Activated CD8-positive, alpha-beta T cell treated with anti-CD3 and anti-CD28 coated beads, Interleukin-2, amount 10 ng/mL, durations not matched to agents 7 days and 5 days (primary cell): ENCODE results near the gene IQGAP1. TPM values are rescaled to one million over a fixed set of nuclear protein-coding genes. Genes with fewer than 3 reads are reported as not detected.

ENCODE experiments used
- ATAC-seq: fragments of 150-1000 bp; cut with Tn5 transposase; one replicate; pipeline ENCODE4 v1.10.0; 2021; ENCODE audit warnings: moderate library complexity
- CTCF ChIA-PET: fragments of 350-600 bp; sonication (Branson Sonifier 250); formaldehyde crosslinking; loops from one replicate; lab custom pipeline; 2021; ENCODE audit warnings: antibody characterized with exemption; lab: Charles Lee
- POLR2A ChIA-PET: fragments of 350-600 bp; sonication (Branson Sonifier 250); formaldehyde crosslinking; loops from one replicate; lab custom pipeline; 2021; ENCODE audit warnings: antibody characterized with exemption; lab: Charles Lee
- DNase-seq: peaks from one replicate; pipeline ENCODE4 v3.0.0-alpha.2; 2020
- H3K27ac Mint-ChIP-seq: one replicate; pipeline ENCODE4 v1.8.0; 2021; ENCODE audit warnings: mild to moderate bottlenecking, mixed read lengths
- H3K27me3 Mint-ChIP-seq: one replicate; pipeline ENCODE4 v1.8.0; 2021; ENCODE audit warnings: low read depth, mixed read lengths
- H3K36me3 Mint-ChIP-seq: one replicate; pipeline ENCODE4 v1.8.0; 2021; ENCODE audit warnings: low read depth, mixed read lengths
- H3K4me1 Mint-ChIP-seq: one replicate; pipeline ENCODE4 v1.8.0; 2021; ENCODE audit warnings: low read depth, mixed read lengths
- H3K4me3 Mint-ChIP-seq: one replicate; pipeline ENCODE4 v1.8.0; 2021; ENCODE audit warnings: mild to moderate bottlenecking, mixed read lengths
- H3K9me3 Mint-ChIP-seq: one replicate; pipeline ENCODE4 v1.8.0; 2022; ENCODE audit warnings: mixed read lengths; ENCODE audit not compliant: insufficient read depth
- total RNA-seq, 2 experiments: library from RNA; stranded (reverse); gene quantifications; one replicate each; pipeline ENCODE4 v1.2.3, GENCODE V29; 2021

Gene IQGAP1
- total RNA-seq, 2 experiments from 2014 or later = 249 to 257 TPM

DNA sequence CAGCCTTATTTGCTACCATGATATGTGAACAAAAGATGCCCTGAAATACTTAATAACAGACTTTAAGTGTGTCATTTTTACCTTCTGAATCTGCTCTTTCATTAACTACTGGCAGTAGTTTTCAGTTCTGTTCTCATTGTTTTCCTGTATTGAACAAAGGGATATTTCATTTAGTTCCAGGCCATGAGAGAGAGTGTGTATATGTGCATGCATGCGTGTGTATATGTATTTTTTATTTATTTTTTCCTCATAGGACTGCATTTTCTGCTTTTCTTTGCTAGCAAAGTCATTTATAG lies 94.9 kb downstream of the IQGAP1 start:
- CTCF ChIA-PET = interaction anchor here (0.6 to 6.2 kb wide), 42 partner anchors 7 to 450 kb away, joined by 3 to 131 read pairs (median 4); partner anchors contain the start of gene IQGAP1
- Mint-ChIP-seq H3K4me1 (peaks cover 38% of the 10 kb centered on the region), H3K4me3 (no peak overlapping the region), H3K36me3 (peaks cover 84% of the 10 kb centered on the region), H3K27ac (no peak overlapping the region), H3K27me3 (no peaks in the 10 kb centered on the region), H3K9me3 (no peaks in the 10 kb centered on the region)
- DNase-seq (no peak), ATAC-seq (no peak)
- POLR2A ChIA-PET = interaction anchor here (0.6 to 1.3 kb wide), 2 partner anchors 95 to 387 kb away, joined by 4 read pairs; partner anchors contain the start of gene IQGAP1

DNA sequence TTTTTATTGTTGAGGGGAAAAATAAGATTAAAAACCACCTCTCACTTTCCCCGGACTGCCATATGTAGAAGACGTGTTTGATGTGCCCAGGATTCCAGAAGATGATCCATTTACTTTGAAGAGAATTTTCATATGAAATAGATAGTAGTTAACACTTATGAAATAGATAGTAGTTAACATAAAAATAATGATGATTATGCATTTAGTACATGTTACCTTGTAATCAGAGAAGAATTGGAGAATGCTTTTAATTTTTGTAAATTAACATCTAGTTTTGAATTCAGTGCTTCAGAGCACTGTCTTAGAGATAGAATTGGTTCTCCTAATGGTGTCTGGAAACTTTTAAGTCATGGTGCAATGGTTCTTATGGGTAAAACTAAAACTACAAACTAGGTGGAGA lies 95.6 kb downstream of the IQGAP1 start:
- Mint-ChIP-seq H3K27ac (no peak overlapping the region), H3K4me1 (peaks cover 34% of the 10 kb centered on the region), H3K9me3 (no peaks in the 10 kb centered on the region), H3K27me3 (no peaks in the 10 kb centered on the region), H3K4me3 (no peak overlapping the region), H3K36me3 (peaks cover 81% of the 10 kb centered on the region)
- ChIA-PET CTCF (interaction anchor here (2.7 to 6.2 kb wide), 6 partner anchors 12 to 402 kb away, joined by 13 to 131 read pairs (median 30); no protein-coding TSS in a partner anchor), POLR2A (no interaction called here)
- DNase-seq = no peak
- no peak for ATAC-seq

DNA sequence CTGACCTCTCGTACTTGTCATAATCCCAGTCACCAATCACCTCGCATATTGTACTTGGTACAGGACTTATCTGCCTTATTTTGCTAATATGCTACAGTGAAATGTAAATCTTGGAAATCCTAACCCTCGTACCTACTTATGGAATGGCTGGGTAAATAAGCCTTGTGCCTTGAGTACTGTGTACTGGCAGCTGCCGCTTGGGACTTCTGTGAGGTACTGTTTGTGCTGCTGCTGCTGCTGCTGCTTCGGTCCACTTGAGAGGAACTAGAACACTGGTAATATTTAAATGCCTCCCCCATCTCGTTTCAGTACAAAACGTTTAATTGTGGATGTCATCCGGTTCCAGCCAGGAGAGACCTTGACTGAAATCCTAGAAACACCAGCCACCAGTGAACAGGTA lies 99.1 kb downstream of the IQGAP1 start:
- H3K27ac Mint-ChIP-seq = no peak overlapping the region
- H3K36me3 Mint-ChIP-seq = peaks cover 81% of the 10 kb centered on the region
- no peaks in the 10 kb centered on the region for H3K27me3 Mint-ChIP-seq
- DNase-seq (no peak), ATAC-seq (no peak)
- H3K4me1 Mint-ChIP-seq = peaks cover 4% of the 10 kb centered on the region
- ChIA-PET CTCF (interaction anchor here (0.8 kb wide), 1 partner anchor 194 kb away, joined by 3 read pairs; no protein-coding TSS in a partner anchor), POLR2A (no interaction called here)
- H3K9me3 Mint-ChIP-seq = no peaks in the 10 kb centered on the region
- no peak overlapping the region for H3K4me3 Mint-ChIP-seq

DNA sequence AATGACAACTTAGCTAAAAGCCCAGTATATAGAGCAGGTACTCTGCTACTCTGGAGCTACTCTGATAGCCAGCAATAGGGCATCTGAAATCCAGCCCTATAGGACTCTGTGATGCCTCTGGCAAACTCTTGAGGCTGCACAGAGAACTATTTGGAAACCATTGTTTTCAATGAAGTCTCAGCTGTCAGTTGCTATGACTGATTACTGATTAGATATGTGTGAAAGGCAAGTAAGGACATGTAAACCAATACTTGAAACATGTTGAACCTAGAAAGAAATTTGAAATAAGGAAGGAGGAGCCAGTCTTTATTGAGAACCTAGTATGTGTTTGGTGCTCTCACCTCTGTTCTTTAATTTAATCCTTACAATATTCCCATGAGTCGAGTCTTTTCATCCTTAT lies 101.5 kb downstream of the IQGAP1 start:
- ATAC-seq (no peak), DNase-seq (no peak)
- no peaks in the 10 kb centered on the region for H3K9me3 Mint-ChIP-seq
- CTCF ChIA-PET = interaction anchor here (0.8 to 1.7 kb wide), 4 partner anchors 7 to 446 kb away, joined by 4 to 8 read pairs (median 4); partner anchors contain the start of gene UNC45A
- no peak overlapping the region for H3K4me3 Mint-ChIP-seq
- H3K27ac Mint-ChIP-seq = peak overlapping the region; percentile 12
- H3K27me3 Mint-ChIP-seq = no peaks in the 10 kb centered on the region
- peaks cover 80% of the 10 kb centered on the region for H3K36me3 Mint-ChIP-seq
- peaks cover 15% of the 10 kb centered on the region for H3K4me1 Mint-ChIP-seq
- POLR2A ChIA-PET = no interaction called here

DNA sequence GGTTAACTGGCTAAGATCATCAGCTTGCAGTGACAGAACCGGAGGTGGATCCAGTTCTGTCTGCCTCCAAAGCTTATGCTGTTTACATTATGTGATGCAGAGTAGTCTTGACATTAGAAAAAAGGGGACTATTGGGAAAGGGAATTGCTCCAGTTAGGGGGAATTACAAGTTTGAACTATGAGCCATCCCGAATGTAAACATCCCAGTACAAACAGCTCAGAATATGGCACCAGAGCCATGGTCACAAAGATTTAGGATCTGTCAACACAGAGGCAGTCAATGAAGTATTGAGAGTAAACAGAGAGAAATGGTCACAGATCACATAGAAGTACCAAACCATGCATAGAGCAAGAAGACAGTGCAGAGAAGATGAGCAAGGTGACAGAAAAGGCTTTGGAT lies 101.9 kb downstream of the IQGAP1 start:
- ChIA-PET CTCF (interaction anchor here (0.7 to 1.7 kb wide), 5 partner anchors 8 to 445 kb away, joined by 4 to 8 read pairs (median 4); partner anchors contain the start of gene UNC45A), POLR2A (interaction anchor here (0.6 kb wide), 1 partner anchor 9 kb away, joined by 3 read pairs; no protein-coding TSS in a partner anchor)
- Mint-ChIP-seq H3K27ac (peak overlapping the region; percentile 12), H3K9me3 (no peaks in the 10 kb centered on the region), H3K4me1 (peaks cover 15% of the 10 kb centered on the region), H3K4me3 (no peak overlapping the region), H3K36me3 (peaks cover 78% of the 10 kb centered on the region), H3K27me3 (no peaks in the 10 kb centered on the region)
- DNase-seq (no peak), ATAC-seq (no peak)

DNA sequence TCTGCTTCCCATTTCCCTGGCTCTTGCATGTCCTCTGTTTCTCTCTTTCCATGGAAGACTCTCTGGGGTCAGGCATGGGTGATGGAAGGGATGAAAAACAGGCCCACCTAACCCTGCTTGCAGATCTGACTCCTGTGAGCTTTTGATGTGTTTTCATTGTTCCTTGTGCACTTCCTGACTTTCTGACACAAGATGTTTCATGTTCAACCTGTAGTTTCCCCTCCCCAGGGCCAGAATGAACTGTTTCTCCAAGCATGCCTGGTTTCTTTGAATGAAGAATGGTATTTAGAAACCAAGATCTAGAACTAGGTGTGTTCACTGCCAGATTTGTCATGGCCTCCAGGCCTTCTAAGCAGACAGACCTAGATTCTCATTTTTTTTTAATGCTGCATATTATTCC lies 105.6 kb downstream of the IQGAP1 start:
- Mint-ChIP-seq H3K27ac (peak overlapping the region; percentile 30), H3K27me3 (no peaks in the 10 kb centered on the region), H3K9me3 (no peaks in the 10 kb centered on the region), H3K4me3 (no peak overlapping the region), H3K36me3 (peaks cover 75% of the 10 kb centered on the region), H3K4me1 (peaks cover 15% of the 10 kb centered on the region)
- ChIA-PET POLR2A (no interaction called here), CTCF (interaction anchor here (1.5 kb wide), 1 partner anchor 63 kb away, joined by 3 read pairs; no protein-coding TSS in a partner anchor)
- ATAC-seq = no peak
- DNase-seq = no peak

DNA sequence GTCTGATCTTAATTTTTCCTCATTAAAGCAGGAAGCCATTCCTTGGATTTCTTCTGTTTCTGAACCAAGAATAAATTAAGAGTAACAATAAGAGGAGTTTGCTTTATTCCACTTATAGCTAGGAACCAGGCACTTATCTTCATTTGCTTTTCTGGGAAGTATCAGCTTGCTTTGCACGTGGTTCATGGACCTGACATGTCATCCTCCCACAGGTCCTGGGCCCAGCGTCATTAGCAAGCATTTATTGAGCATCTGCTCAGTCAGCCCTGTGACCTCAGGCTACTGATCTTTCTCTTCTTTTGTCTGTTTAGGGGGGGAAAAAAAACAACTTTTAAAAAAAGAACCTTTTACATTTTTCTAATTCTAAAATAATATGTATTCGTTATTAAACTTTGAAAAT lies 107.0 kb downstream of the IQGAP1 start:
- peaks cover 77% of the 10 kb centered on the region for H3K36me3 Mint-ChIP-seq
- POLR2A ChIA-PET = no interaction called here
- peaks cover 15% of the 10 kb centered on the region for H3K4me1 Mint-ChIP-seq
- H3K27ac Mint-ChIP-seq = no peak overlapping the region
- CTCF ChIA-PET = no interaction called here
- no peaks in the 10 kb centered on the region for H3K9me3 Mint-ChIP-seq
- H3K4me3 Mint-ChIP-seq = no peak overlapping the region
- DNase-seq (no peak), ATAC-seq (no peak)
- no peaks in the 10 kb centered on the region for H3K27me3 Mint-ChIP-seq

DNA sequence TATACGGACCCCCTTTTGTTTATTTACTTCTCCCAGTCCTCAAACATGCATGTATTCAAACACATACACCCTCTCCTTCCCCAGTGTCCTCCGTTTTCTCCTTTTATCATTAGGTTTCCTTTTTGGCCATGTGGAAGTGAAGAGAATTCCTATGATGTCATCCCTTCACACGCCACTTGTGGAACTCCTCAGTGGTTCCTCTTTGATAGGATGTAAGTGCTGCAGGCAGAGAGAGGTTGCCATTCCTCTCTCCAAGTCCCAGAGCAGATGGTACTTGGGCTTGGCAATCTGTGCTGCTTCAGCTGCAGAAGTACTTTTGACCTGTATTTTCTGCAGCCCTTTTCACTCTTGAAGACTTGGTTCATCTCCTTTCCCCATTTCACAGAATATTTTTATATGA lies 108.7 kb downstream of the IQGAP1 start:
- ChIA-PET CTCF (interaction anchor here (0.8 to 2.3 kb wide), 3 partner anchors 14 to 390 kb away, joined by 3 to 7 read pairs (median 5); no protein-coding TSS in a partner anchor), POLR2A (no interaction called here)
- Mint-ChIP-seq H3K9me3 (no peaks in the 10 kb centered on the region), H3K27ac (no peak overlapping the region), H3K36me3 (peaks cover 81% of the 10 kb centered on the region), H3K4me1 (peaks cover 15% of the 10 kb centered on the region), H3K27me3 (no peaks in the 10 kb centered on the region), H3K4me3 (no peak overlapping the region)
- DNase-seq = no peak
- ATAC-seq = no peak

DNA sequence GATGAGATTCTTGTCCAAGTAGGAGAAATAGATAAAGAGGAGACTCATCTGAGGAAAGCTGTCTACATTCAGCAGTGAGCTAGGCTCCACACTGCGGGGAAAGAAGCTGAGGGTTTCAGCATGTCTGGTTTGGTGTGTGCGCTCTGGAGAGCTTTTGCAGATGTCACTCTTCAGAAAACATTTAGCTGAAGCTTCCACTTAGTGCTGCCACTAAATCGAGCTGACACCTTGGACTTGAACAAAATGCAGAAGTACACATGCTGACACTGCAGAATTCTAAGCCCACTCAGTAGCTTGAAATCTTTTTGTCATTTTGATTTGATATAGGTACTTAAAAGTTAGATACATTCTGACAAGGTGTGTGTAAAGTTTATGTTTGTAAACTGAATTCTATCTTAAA lies 109.3 kb downstream of the IQGAP1 start:
- Mint-ChIP-seq H3K36me3 (peaks cover 80% of the 10 kb centered on the region), H3K4me3 (no peak overlapping the region), H3K9me3 (no peaks in the 10 kb centered on the region), H3K27ac (no peak overlapping the region), H3K4me1 (peaks cover 15% of the 10 kb centered on the region), H3K27me3 (no peaks in the 10 kb centered on the region)
- ChIA-PET POLR2A (no interaction called here), CTCF (interaction anchor here (0.8 to 2.3 kb wide), 4 partner anchors 15 to 389 kb away, joined by 3 to 7 read pairs (median 4); no protein-coding TSS in a partner anchor)
- no peak for ATAC-seq
- DNase-seq = no peak

DNA sequence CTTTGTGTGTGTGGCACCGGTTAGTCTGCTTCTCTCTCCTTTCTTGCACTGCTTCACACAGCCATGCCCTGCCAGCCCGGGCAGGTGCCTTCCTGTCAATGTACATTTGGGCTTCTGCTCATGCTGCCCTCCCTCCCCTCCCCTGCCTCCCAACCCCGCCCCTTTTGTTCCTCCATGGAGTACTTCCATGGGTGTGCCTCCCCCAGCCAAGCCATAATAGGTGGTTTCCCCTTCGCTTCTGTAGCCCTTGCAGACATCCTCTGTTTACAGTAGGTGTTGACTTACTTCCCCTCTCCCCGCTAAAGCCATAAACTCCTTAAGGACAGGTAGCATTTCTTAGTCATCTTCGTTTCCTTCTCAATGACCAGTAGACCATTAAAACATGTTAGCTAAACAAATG lies 109.9 kb downstream of the IQGAP1 start:
- CTCF ChIA-PET = interaction anchor here (0.9 to 2.3 kb wide), 3 partner anchors 16 to 388 kb away, joined by 3 to 7 read pairs (median 5); no protein-coding TSS in a partner anchor

DNA sequence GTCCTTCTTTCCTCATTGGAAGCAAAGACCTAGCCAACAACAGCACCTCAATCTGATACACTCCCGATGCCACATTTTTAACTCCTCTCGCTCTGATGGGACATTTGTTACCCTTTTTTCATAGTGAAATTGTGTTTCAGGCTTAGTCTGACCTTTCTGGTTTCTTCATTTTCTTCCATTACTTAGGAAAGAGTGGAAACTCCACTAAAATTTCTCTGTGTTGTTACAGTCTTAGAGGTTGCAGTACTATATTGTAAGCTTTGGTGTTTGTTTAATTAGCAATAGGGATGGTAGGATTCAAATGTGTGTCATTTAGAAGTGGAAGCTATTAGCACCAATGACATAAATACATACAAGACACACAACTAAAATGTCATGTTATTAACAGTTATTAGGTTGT lies 112.1 kb downstream of the IQGAP1 start:
- Mint-ChIP-seq H3K27ac (no peak overlapping the region), H3K36me3 (peaks cover 64% of the 10 kb centered on the region), H3K27me3 (no peaks in the 10 kb centered on the region), H3K4me3 (no peak overlapping the region), H3K4me1 (peaks cover 2% of the 10 kb centered on the region), H3K9me3 (no peaks in the 10 kb centered on the region)
- DNase-seq = no peak
- ATAC-seq = no peak
- ChIA-PET CTCF (interaction anchor here (1.0 to 2.4 kb wide), 9 partner anchors 9 to 404 kb away, joined by 3 to 13 read pairs (median 4); no protein-coding TSS in a partner anchor), POLR2A (no interaction called here)

More for the DNA sequence above, 109.9 kb downstream of the IQGAP1 start:
- no peaks in the 10 kb centered on the region for H3K9me3 Mint-ChIP-seq
- ATAC-seq (no peak), DNase-seq (no peak)
- POLR2A ChIA-PET = no interaction called here
- H3K27ac Mint-ChIP-seq = no peak overlapping the region
- peaks cover 12% of the 10 kb centered on the region for H3K4me1 Mint-ChIP-seq
- no peak overlapping the region for H3K4me3 Mint-ChIP-seq
- H3K27me3 Mint-ChIP-seq = no peaks in the 10 kb centered on the region
- H3K36me3 Mint-ChIP-seq = peaks cover 76% of the 10 kb centered on the region

DNA sequence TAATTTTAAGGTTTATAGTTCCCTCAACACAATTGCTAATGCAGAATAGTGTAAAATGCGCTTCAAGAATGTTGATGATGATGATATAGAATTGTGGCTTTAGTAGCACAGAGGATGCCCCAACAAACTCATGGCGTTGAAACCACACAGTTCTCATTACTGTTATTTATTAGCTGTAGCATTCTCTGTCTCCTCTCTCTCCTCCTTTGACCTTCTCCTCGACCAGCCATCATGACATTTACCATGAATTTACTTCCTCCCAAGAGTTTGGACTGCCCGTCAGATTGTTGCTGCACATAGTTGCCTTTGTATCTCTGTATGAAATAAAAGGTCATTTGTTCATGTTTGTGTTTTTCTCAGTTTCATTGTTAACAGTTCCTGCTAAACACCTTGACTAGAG lies 113.9 kb downstream of the IQGAP1 start:
- Mint-ChIP-seq H3K9me3 (no peaks in the 10 kb centered on the region), H3K27ac (no peak overlapping the region), H3K4me3 (no peak overlapping the region), H3K36me3 (peaks cover 50% of the 10 kb centered on the region), H3K4me1 (peaks cover 2% of the 10 kb centered on the region), H3K27me3 (no peaks in the 10 kb centered on the region)
- ATAC-seq (no peak), DNase-seq (no peak)
- ChIA-PET CTCF (interaction anchor here (2.4 kb wide), 1 partner anchor 20 kb away, joined by 13 read pairs; no protein-coding TSS in a partner anchor), POLR2A (no interaction called here)
